Astrocyte (in vitro differentiated cells and primary cell): Measurements from ENCODE around the gene GPATCH2. TPM values are rescaled to one million over a fixed set of nuclear protein-coding genes. Genes with fewer than 3 reads are reported as not detected.

Source experiments
- DNase-seq: peaks from one replicate; pipeline ENCODE4 v3.0.0-alpha.2; 2010; ENCODE audit warnings: low read depth
- FAIRE-seq: peaks from 2 replicates; lab custom pipeline; 2011; peaks lifted over from hg19 to GRCh38; lab: Jason Lieb, UNC
- H2AFZ ChIP-seq: 2 replicates; pipeline ENCODE4 v1.6.0; 2012; ENCODE audit warnings: low read depth, low read length, inconsistent platforms
- H3K27ac ChIP-seq: 2 replicates; pipeline ENCODE4 v1.5.1; 2011; ENCODE audit warnings: low read depth, low read length, inconsistent platforms
- H3K27me3 ChIP-seq: 2 replicates; pipeline ENCODE4 v1.6.0; 2011; ENCODE audit warnings: low read length, inconsistent platforms; ENCODE audit not compliant: insufficient read depth
- H3K36me3 ChIP-seq: 2 replicates; pipeline ENCODE4 v1.5.1; 2011; ENCODE audit warnings: low read length, inconsistent platforms; ENCODE audit not compliant: insufficient read depth
- H3K4me1 ChIP-seq: 2 replicates; pipeline ENCODE4 v1.5.1; 2011; ENCODE audit warnings: low read length, inconsistent platforms; ENCODE audit not compliant: insufficient read depth
- H3K4me2 ChIP-seq: 2 replicates; pipeline ENCODE4 v1.6.0; 2012; ENCODE audit warnings: low read length, inconsistent platforms
- H3K4me3 ChIP-seq: 2 replicates; pipeline ENCODE4 v1.5.1; 2011; ENCODE audit warnings: low read depth, mild to moderate bottlenecking, low read length, inconsistent platforms; ENCODE audit not compliant: insufficient read depth
- H3K79me2 ChIP-seq: 2 replicates; pipeline ENCODE4 v1.6.0; 2012; ENCODE audit warnings: mild to moderate bottlenecking, low read length, inconsistent platforms; ENCODE audit not compliant: insufficient read depth
- H3K9ac ChIP-seq: 2 replicates; pipeline ENCODE4 v1.6.0; 2012; ENCODE audit warnings: mild to moderate bottlenecking, low read length, inconsistent platforms
- H3K9me3 ChIP-seq: 2 replicates; pipeline ENCODE4 v1.5.1; 2012; ENCODE audit warnings: low read depth, mild to moderate bottlenecking, low read length, inconsistent platforms; ENCODE audit not compliant: insufficient read depth
- H4K20me1 ChIP-seq: 2 replicates; pipeline ENCODE4 v1.6.0; 2012; ENCODE audit warnings: low read length, inconsistent platforms; ENCODE audit not compliant: insufficient read depth
- H3K27ac Mint-ChIP-seq: one replicate; pipeline ENCODE4 v1.8.0; 2021; ENCODE audit warnings: mild to moderate bottlenecking, mixed read lengths; ENCODE audit not compliant: unreplicated experiment
- H3K27me3 Mint-ChIP-seq: one replicate; pipeline ENCODE4 v1.8.0; 2021; ENCODE audit warnings: low read depth, mixed read lengths; ENCODE audit not compliant: unreplicated experiment
- H3K36me3 Mint-ChIP-seq: one replicate; pipeline ENCODE4 v1.8.0; 2021; ENCODE audit warnings: low read depth, mixed read lengths; ENCODE audit not compliant: unreplicated experiment
- H3K4me1 Mint-ChIP-seq: one replicate; pipeline ENCODE4 v1.8.0; 2021; ENCODE audit warnings: low read depth, mixed read lengths; ENCODE audit not compliant: unreplicated experiment
- H3K4me3 Mint-ChIP-seq: one replicate; pipeline ENCODE4 v1.8.0; 2021; ENCODE audit warnings: mild to moderate bottlenecking, moderate library complexity, mixed read lengths; ENCODE audit not compliant: unreplicated experiment
- H3K9me3 Mint-ChIP-seq: one replicate; pipeline ENCODE4 v1.8.0; 2021; ENCODE audit warnings: mild to moderate bottlenecking, mixed read lengths; ENCODE audit not compliant: unreplicated experiment
- CTCF ChIP-seq: IDR thresholded peaks from 2 replicates; pipeline ENCODE4 v1.5.1; 2011; ENCODE audit warnings: low read depth, mild to moderate bottlenecking, inconsistent platforms, low read length, moderate library complexity; ENCODE audit not compliant: insufficient read depth
- EZH2 ChIP-seq: IDR thresholded peaks from 2 replicates; pipeline ENCODE4 v1.6.1; 2012; ENCODE audit warnings: mild to moderate bottlenecking, low read length, inconsistent platforms; ENCODE audit not compliant: insufficient read depth
- total RNA-seq: library from RNA; stranded (reverse); gene quantifications from 2 replicates; pipeline ENCODE4 v1.2.1, GENCODE V29; 2021

Gene GPATCH2
- total RNA-seq, 1 donor from 2014 or later, result 14.1 TPM

- FAIRE-seq, result no peak
- no peak overlapping the region for H3K4me3 Mint-ChIP-seq
- TF ChIP-seq EZH2 (no peak), CTCF (no peak)
- Histone ChIP-seq H4K20me1 (no peaks in the 10 kb centered on the region), H3K4me1 (no peaks in the 10 kb centered on the region), H3K79me2 (no peaks in the 10 kb centered on the region), H2AFZ (no peak overlapping the region), H3K9me3 (no peaks in the 10 kb centered on the region), H3K36me3 (no peaks in the 10 kb centered on the region), H3K27me3 (no peaks in the 10 kb centered on the region), H3K4me2 (no peak overlapping the region), H3K4me3 (no peak overlapping the region), H3K27ac (no peak overlapping the region), H3K9ac (no peak overlapping the region)
- H3K27me3 Mint-ChIP-seq, result no peaks in the 10 kb centered on the region
- H3K36me3 Mint-ChIP-seq, result no peaks in the 10 kb centered on the region
- no peaks in the 10 kb centered on the region for H3K4me1 Mint-ChIP-seq
- no peak for DNase-seq
- no peak overlapping the region for H3K27ac Mint-ChIP-seq
- H3K9me3 Mint-ChIP-seq, result no peaks in the 10 kb centered on the region
These were observed 56.5 kb downstream of the GPATCH2 start for GRCh38 chr1:217574265-217574949.

- DNase-seq (no peak), FAIRE-seq (no peak)
- Histone ChIP-seq H3K27ac (no peak overlapping the region), H3K36me3 (no peaks in the 10 kb centered on the region), H3K79me2 (no peaks in the 10 kb centered on the region), H3K4me2 (no peak overlapping the region), H3K9me3 (no peaks in the 10 kb centered on the region), H3K27me3 (no peaks in the 10 kb centered on the region), H3K4me3 (no peak overlapping the region), H4K20me1 (no peaks in the 10 kb centered on the region), H3K4me1 (no peaks in the 10 kb centered on the region), H2AFZ (no peak overlapping the region), H3K9ac (no peak overlapping the region)
- TF ChIP-seq EZH2, result no peak
- TF ChIP-seq CTCF, result no peak
- Mint-ChIP-seq H3K4me1 (no peaks in the 10 kb centered on the region), H3K27me3 (no peaks in the 10 kb centered on the region), H3K36me3 (no peaks in the 10 kb centered on the region), H3K4me3 (no peak overlapping the region), H3K9me3 (no peaks in the 10 kb centered on the region), H3K27ac (no peak overlapping the region)
These were observed 61.9 kb downstream of the GPATCH2 start for GRCh38 chr1:217569021-217569420.

GRCh38 chr1:217568200-217568599 lies 62.7 kb downstream of the GPATCH2 start:
- H3K4me1 ChIP-seq, result peaks cover 1% of the 10 kb centered on the region
- H3K36me3 ChIP-seq, result no peaks in the 10 kb centered on the region
- H2AFZ ChIP-seq, result no peak overlapping the region
- H4K20me1 ChIP-seq, result no peaks in the 10 kb centered on the region
- H3K9me3 Mint-ChIP-seq, result no peaks in the 10 kb centered on the region
- H3K27ac Mint-ChIP-seq, result no peak overlapping the region
- no peak overlapping the region for H3K9ac ChIP-seq
- H3K27me3 ChIP-seq, result no peaks in the 10 kb centered on the region
- FAIRE-seq (no peak), DNase-seq (no peak)
- H3K4me3 Mint-ChIP-seq, result no peak overlapping the region
- H3K36me3 Mint-ChIP-seq, result no peaks in the 10 kb centered on the region
- no peak overlapping the region for H3K27ac ChIP-seq
- H3K4me3 ChIP-seq, result no peak overlapping the region
- no peaks in the 10 kb centered on the region for H3K4me1 Mint-ChIP-seq
- H3K79me2 ChIP-seq, result no peaks in the 10 kb centered on the region
- no peak for TF ChIP-seq CTCF
- TF ChIP-seq EZH2, result no peak
- H3K27me3 Mint-ChIP-seq, result no peaks in the 10 kb centered on the region
- no peak overlapping the region for H3K4me2 ChIP-seq
- no peaks in the 10 kb centered on the region for H3K9me3 ChIP-seq
